WERI-Rb-1 (cell line): ENCODE results near the gene FNDC3B.

Experiments
- DNase-seq: peaks from one replicate; pipeline ENCODE4 v3.0.0-alpha.2; 2020
- H3K27ac ChIP-seq: fragments of 250-450 bp; sonication (Bioruptor Pico); 2 replicates; pipeline ENCODE4 v1.5.1; 2020; ENCODE audit warnings: mild to moderate bottlenecking, moderate library complexity
- H3K27me3 ChIP-seq: fragments of 250-450 bp; sonication (Bioruptor Pico); 2 replicates; pipeline ENCODE4 v1.5.1; 2021; ENCODE audit warnings: mild to moderate bottlenecking, low read depth, moderate library complexity; ENCODE audit not compliant: insufficient read depth, severe bottlenecking
- H3K36me3 ChIP-seq: fragments of 250-450 bp; sonication (Bioruptor Pico); 2 replicates; pipeline ENCODE4 v1.5.1; 2020; ENCODE audit warnings: mild to moderate bottlenecking, moderate library complexity
- H3K4me3 ChIP-seq: 2 replicates; pipeline ENCODE4 v1.5.1; 2011; ENCODE audit warnings: low read depth, mild to moderate bottlenecking, control low read depth, low read length
- H3K9me3 ChIP-seq: fragments of 250-450 bp; sonication (Bioruptor Pico); 2 replicates; pipeline ENCODE4 v1.5.1; 2021; ENCODE audit warnings: mild to moderate bottlenecking, moderate library complexity; ENCODE audit not compliant: severe bottlenecking
- CTCF ChIP-seq: IDR thresholded peaks from 2 replicates; pipeline ENCODE4 v1.5.1; 2011; ENCODE audit warnings: low read depth, mild to moderate bottlenecking, control low read depth, inconsistent platforms, low read length

The FNDC3B gene

DNA sequence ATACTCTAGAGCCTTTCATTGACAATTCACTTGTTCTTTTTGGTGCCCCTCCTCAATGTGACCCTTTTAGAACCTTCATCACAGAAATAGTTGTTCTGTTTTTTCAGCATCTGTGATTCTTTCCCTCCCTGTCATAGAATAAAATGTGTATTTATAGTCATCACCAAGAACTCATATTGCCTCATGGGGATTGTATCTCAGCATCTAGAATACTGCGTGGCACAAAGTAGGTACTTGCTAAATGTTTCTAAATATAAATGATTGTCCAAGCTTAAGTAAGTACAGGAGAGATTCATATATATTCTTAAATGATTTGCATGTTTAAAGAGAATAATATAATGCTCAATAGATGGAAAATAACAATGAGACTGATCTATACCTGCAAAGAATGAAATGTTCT, 190.1 kb downstream of the FNDC3B start:
- no peak for TF ChIP-seq CTCF
- DNase-seq, result no peak
- H3K27me3 ChIP-seq, result no peaks in the 10 kb centered on the region
- H3K36me3 ChIP-seq, result no peaks in the 10 kb centered on the region
- no peaks in the 10 kb centered on the region for H3K9me3 ChIP-seq
- H3K27ac ChIP-seq, result no peak overlapping the region
- H3K4me3 ChIP-seq, result no peak overlapping the region

DNA sequence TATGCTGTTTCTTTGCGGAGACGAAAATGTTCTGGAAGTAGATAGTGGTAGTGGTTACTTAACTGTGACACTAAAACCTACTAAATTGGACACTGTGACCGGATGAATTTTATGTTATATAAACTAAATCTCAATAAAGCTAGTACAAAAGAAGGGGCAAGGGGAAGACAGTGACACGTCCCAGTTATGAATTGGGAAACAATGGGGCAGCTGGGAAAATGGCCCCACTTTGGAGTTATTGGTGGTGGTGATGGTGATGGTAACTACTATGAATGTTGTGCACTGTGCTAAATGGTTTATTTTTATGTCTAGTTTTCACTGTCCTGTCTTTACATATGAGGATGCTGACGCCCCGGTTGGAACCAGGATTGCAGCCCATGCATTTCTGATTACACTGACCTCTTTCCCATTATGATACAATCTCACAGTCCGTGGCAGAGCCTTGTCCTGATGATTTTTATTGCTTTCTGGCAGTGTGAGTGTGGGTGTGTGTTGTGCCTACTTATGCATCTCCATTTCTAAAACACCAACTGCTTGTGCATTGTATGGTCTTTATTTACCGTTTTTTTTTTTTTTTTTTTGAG, 192.0 kb downstream of the FNDC3B start:
- no peaks in the 10 kb centered on the region for H3K36me3 ChIP-seq

GRCh38 chr3:172232579-172233212, 193.3 kb downstream of the FNDC3B start:
- Histone ChIP-seq H3K4me3 (no peak overlapping the region), H3K9me3 (no peaks in the 10 kb centered on the region), H3K27me3 (no peaks in the 10 kb centered on the region), H3K36me3 (no peaks in the 10 kb centered on the region), H3K27ac (no peak overlapping the region)
- no peak for TF ChIP-seq CTCF
- no peak for DNase-seq

More for the DNA sequence above, 192.0 kb downstream of the FNDC3B start:
- TF ChIP-seq CTCF, result no peak
- no peak for DNase-seq
- H3K27ac ChIP-seq, result no peak overlapping the region
- H3K27me3 ChIP-seq, result no peaks in the 10 kb centered on the region
- H3K9me3 ChIP-seq, result no peaks in the 10 kb centered on the region
- H3K4me3 ChIP-seq, result no peak overlapping the region

- Histone ChIP-seq H3K27me3 (no peaks in the 10 kb centered on the region), H3K9me3 (no peaks in the 10 kb centered on the region), H3K4me3 (no peak overlapping the region), H3K27ac (no peak overlapping the region), H3K36me3 (no peaks in the 10 kb centered on the region)
- DNase-seq, result no peak
- TF ChIP-seq CTCF, result no peak
Observed at GRCh38 chr3:172233474-172234277, 194.3 kb downstream of the FNDC3B start.

DNA sequence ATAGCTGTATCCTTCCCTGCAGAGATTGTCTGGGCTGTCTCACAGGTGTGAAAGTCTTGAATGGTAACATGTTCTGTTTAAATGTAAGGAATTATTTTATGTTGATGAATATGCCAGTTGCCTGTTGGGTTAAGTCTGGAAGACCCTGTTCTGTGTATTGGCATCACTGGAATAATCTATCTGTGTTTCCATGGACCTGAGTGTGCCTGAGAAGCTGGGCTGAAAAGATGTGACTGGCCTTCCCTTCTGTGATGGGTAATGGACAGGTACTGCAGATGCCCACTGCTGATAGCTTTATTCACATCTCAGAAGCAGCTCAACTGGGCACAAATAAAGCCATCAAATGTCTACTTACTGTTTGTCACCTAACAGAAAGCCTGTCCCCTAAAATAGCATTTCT, 196.3 kb downstream of the FNDC3B start:
- no peak for DNase-seq
- Histone ChIP-seq H3K9me3 (no peaks in the 10 kb centered on the region), H3K4me3 (no peak overlapping the region), H3K27ac (no peak overlapping the region), H3K27me3 (no peaks in the 10 kb centered on the region), H3K36me3 (no peaks in the 10 kb centered on the region)
- TF ChIP-seq CTCF, result no peak
